Fibroblast of pulmonary artery (primary cell): ENCODE results near the gene MEIKIN.
"Not testable (repeated sequence)": the region's sequence is repeated elsewhere in the genome, so short reads cannot be mapped to it uniquely, and the experiment has no call there.

ENCODE experiments used
- DNase-seq: peaks from one replicate; pipeline ENCODE4 v3.0.0-alpha.2; 2010; ENCODE audit warnings: low read depth
- H3K4me3 ChIP-seq: replicated peaks from 2 replicates; pipeline ENCODE4 v1.5.1; 2011; ENCODE audit warnings: low read depth, mild to moderate bottlenecking, control low read depth, low read length, moderate library complexity
- TF ChIP-seq, protein P1 (sequence below): IDR thresholded peaks from 2 replicates; pipeline ENCODE4 v1.5.1; 2011; ENCODE audit warnings: mild to moderate bottlenecking, control low read depth, low read length, inconsistent platforms; ENCODE audit errors: missing control alignments

The MEIKIN gene

DNA sequence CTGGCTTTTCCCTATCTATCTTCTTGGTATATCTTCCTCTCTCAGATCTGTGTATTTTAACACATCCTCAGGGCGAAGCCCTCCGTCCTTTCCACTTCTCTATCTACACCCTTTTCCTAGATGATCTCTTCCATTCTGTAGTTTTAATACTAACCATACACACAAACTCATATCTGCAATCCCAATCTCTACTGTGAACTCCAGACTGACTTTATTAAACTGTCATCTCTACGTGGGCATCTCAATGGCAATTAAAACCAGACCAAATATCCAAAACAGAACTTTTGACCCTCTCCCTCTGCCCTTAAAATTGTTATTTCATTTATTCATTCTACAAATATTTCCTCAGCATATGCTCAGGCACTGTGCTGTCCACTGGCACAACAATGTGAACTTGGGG lies 155.7 kb downstream of the MEIKIN start:
- no peak overlapping the region for H3K4me3 ChIP-seq
- no peak for DNase-seq
- TF ChIP-seq, protein P1, sequence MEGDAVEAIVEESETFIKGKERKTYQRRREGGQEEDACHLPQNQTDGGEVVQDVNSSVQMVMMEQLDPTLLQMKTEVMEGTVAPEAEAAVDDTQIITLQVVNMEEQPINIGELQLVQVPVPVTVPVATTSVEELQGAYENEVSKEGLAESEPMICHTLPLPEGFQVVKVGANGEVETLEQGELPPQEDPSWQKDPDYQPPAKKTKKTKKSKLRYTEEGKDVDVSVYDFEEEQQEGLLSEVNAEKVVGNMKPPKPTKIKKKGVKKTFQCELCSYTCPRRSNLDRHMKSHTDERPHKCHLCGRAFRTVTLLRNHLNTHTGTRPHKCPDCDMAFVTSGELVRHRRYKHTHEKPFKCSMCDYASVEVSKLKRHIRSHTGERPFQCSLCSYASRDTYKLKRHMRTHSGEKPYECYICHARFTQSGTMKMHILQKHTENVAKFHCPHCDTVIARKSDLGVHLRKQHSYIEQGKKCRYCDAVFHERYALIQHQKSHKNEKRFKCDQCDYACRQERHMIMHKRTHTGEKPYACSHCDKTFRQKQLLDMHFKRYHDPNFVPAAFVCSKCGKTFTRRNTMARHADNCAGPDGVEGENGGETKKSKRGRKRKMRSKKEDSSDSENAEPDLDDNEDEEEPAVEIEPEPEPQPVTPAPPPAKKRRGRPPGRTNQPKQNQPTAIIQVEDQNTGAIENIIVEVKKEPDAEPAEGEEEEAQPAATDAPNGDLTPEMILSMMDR: no peak

DNA sequence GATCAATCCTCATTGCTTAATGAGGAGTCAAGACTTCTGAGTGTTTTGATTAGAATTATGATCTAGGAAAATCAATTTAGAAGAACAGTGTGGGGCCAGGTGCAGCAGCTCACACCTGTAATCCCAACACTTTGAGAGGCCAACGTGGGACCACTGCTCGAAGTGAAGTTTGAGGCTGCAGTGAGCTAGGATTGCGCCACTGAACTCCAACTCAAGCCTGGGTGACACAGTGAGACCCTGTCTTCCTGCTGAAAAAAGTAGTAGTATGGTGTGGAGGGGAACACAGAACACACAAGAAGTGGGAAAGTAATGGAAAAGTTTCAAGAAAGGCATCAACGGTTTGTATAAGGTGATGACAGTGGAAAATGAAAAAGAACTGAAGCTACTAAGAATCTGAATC lies 157.7 kb downstream of the MEIKIN start:
- no peak overlapping the region for H3K4me3 ChIP-seq

DNA sequence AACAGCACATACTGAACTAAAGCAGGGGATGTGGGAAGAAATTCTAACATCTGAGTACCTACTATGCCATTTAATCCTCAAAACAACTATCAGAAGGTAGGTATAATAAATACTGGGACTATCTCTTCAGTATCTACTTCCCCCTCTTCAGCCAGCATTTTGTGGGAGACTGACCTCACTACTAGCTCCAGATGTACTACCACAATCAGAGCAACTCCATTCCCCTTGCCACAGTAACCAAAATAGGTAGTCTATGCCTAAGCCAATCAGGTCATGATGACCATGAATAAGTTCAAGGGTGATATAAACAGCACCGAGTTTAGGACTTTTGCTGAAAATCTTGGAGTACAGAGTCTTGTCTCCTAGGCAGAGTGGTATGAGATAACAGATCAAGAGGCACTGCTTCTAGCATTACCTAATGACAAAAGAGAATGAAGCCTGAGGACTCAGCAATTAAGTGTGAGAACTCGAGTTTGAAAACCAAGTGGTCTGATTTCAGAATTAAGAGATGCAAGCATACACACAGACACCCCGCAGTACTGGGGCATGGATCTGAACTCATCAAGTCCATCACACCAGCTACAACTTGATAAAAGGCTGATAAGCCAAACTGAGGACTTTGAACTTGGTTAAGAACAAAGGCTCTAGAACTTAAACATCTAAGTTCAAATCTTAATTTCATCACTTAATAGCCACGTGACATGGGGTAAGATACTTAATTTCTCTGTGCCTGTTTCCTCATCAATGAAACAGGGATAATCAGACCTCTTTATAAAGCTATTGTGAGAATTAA lies 158.4 kb downstream of the MEIKIN start:
- no peak for DNase-seq
- H3K4me3 ChIP-seq: no peak overlapping the region
- TF ChIP-seq, protein P1: no peak

More for the DNA sequence above, 157.7 kb downstream of the MEIKIN start:
- TF ChIP-seq, protein P1: no peak
- no peak for DNase-seq

DNA sequence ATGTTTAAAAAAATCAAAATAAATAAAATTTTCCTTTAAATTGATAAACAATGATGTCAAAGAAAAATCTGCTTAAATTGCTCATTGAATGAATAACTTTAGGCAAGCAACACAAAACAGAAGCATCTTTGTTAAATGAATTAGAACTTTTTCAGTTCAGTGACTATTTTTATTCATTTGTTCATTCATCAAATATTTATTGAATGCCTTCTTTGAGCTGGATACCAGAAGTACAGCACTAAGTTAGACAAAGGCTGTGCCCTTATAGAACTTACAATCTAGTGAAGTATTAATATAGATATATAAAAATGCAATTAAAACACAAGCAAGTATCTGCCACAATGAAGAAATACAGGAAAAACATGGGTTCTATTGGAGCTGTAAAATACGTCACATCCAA lies 159.4 kb downstream of the MEIKIN start:
- no peak for DNase-seq
- no peak overlapping the region for H3K4me3 ChIP-seq
- TF ChIP-seq, protein P1: no peak

DNA sequence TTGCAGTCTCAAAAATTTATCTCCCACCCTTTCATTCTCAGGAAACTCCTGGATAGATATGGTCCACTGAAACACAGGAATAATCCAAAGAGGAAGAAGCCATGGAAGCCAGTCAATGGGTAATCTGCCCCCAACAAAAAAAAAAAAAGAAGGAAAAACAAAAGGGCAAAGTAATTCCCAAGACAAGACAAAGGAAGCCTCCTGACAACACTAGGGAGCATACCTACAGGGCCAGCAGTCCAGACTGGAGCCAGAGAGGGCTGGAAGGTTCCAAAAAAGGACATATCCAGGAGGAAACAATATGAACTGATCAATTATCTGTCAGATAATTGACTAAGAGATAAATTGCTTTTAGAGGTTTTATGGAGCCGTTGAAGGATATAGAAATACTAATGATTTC lies 161.6 kb downstream of the MEIKIN start:
- no peak for DNase-seq
- TF ChIP-seq, protein P1: no peak
- H3K4me3 ChIP-seq: no peak overlapping the region

DNA sequence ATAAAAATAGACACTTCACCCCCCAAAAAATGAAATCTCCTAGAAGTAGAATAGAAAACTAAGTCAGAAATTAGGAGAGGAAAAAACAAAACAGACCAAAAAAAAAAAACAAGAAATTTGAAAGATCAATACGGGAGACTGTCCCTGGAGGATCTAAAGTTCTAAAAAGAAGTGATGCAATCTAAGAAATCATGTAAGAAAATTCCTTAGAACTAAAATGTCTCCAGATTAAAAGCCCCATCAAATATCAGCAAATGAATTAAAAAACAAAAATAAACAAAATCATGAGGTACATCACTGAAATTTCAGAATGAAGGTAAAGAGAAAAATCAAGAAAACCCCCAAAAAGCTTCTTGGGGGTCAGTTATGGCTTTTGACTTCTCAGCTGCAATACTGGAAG lies 162.1 kb downstream of the MEIKIN start:
- H3K4me3 ChIP-seq: no peak overlapping the region
- DNase-seq: no peak
- TF ChIP-seq, protein P1: no peak

DNA sequence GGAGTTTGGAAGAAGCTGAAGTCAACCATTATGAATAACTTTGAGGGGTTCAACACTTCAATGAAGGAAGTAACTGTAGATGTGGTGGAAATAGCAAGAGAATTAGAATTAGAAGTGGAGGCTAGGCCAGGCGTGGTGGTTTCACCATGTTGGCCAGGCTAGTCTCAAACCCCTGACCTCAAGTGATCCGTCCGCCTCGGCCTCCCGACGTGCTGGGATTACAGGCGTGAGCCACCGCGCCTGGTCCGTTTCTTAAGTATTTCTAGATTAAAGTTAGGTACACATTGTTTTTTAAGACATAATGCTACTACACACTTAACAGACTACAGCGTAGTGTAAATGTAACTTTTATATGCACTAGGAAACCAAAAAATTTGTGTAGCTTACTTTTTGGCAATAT lies 162.7 kb downstream of the MEIKIN start:
- H3K4me3 ChIP-seq: no peak overlapping the region
- TF ChIP-seq, protein P1: no peak
- DNase-seq: no peak

DNA sequence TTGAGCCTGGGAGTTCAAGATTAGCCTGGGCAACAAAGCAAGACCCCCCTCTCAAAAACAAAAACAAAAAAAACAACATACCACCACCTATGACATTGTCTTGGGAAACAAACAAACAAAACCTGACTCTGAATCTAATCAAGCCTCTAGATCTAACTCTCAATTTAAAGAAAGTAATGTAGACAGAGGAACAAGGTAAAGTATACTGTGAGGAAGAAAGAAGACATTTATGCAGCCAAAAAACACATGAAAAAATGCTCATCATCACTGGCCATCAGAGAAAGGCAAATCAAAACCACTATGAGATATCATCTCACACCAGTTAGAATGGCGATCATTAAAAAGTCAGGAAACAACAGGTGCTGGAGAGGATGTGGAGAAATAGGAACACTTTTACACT lies 167.3 kb downstream of the MEIKIN start:
- not testable (repeated sequence) for H3K4me3 ChIP-seq, DNase-seq
